H1 (cell line): ENCODE results near the gene NELL2.

Experiments
- ATF2 ChIP-seq: IDR thresholded peaks from 2 replicates; pipeline ENCODE4 v1.6.1; 2012; ENCODE audit warnings: low read length, inconsistent platforms
- EZH2 ChIP-seq: fragments of 200-600 bp; sonication (generic); IDR thresholded peaks from 2 replicates; pipeline ENCODE4 v1.7.1; 2012; ENCODE audit warnings: low read depth, mild to moderate bottlenecking, moderate library complexity, low read length, inconsistent platforms; ENCODE audit not compliant: severe bottlenecking
- TF ChIP-seq, protein P1 (sequence below), 3 experiments: IDR thresholded peaks; 1 replicate in 2 of 3; 2 replicates in 1 of 3; pipeline versions ENCODE4 v1.5.1 to v1.6.1; 2011; ENCODE audit warnings: low read length in 3 of 3, mild to moderate bottlenecking in 3 of 3, inconsistent platforms in 2 of 3, low read depth in 1 of 3, moderate library complexity in 1 of 3; ENCODE audit not compliant: insufficient read depth in 1 of 3; ENCODE audit errors: control extremely low read depth in 1 of 3

- no peak for TF ChIP-seq ATF2
- no peak for TF ChIP-seq EZH2
- TF ChIP-seq, protein P1, sequence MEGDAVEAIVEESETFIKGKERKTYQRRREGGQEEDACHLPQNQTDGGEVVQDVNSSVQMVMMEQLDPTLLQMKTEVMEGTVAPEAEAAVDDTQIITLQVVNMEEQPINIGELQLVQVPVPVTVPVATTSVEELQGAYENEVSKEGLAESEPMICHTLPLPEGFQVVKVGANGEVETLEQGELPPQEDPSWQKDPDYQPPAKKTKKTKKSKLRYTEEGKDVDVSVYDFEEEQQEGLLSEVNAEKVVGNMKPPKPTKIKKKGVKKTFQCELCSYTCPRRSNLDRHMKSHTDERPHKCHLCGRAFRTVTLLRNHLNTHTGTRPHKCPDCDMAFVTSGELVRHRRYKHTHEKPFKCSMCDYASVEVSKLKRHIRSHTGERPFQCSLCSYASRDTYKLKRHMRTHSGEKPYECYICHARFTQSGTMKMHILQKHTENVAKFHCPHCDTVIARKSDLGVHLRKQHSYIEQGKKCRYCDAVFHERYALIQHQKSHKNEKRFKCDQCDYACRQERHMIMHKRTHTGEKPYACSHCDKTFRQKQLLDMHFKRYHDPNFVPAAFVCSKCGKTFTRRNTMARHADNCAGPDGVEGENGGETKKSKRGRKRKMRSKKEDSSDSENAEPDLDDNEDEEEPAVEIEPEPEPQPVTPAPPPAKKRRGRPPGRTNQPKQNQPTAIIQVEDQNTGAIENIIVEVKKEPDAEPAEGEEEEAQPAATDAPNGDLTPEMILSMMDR (IDR thresholded peaks at IDR 0.05; ENCODE audit: control extremely low read depth in 1 of 3, insufficient read depth in 1 of 3, low read depth in 1 of 3, low read length in 3 of 3), result no peak
Observed at GRCh38 chr12:44720265-44720664, 155.8 kb downstream of the NELL2 start.
